Mammary epithelial cell (primary cell): ENCODE data around the gene RAB39A.

Experiments used
- CTCF ChIP-seq, 2 donors: IDR thresholded peaks in 1 of 2; conservative IDR thresholded peaks in 1 of 2; 2 replicates each; pipeline ENCODE4 v1.5.1; 2011 to 2012; ENCODE audit warnings: inconsistent platforms in 2 of 2, low read length in 2 of 2, mild to moderate bottlenecking in 2 of 2, control low read depth in 1 of 2, low read depth in 1 of 2; ENCODE audit not compliant: insufficient read depth in 1 of 2; ENCODE audit errors: extremely low read depth in 1 of 2
- EZH2 ChIP-seq: IDR thresholded peaks from 2 replicates; pipeline ENCODE4 v1.6.1; 2012; ENCODE audit warnings: low read length, inconsistent platforms, borderline replicate concordance

GRCh38 chr11:107961480-107961879 lies 33.2 kb downstream of the RAB39A start:
- TF ChIP-seq CTCF (conservative IDR thresholded peaks at IDR 0.05 in 1 of 2, IDR thresholded peaks at IDR 0.05 in 1 of 2; ENCODE audit: extremely low read depth in 1 of 2, insufficient read depth in 1 of 2, low read depth in 1 of 2, low read length in 2 of 2) (no peak), EZH2 (no peak)
